GM12891 (cell line): ENCODE results near the gene PIGU.
"Not testable (repeated sequence)": the region's sequence is repeated elsewhere in the genome, so short reads cannot be mapped to it uniquely, and the experiment has no call there.

Experiments
- DNase-seq: peaks from one replicate; pipeline ENCODE4 v3.0.0; 2011; ENCODE audit warnings: low spot score; ENCODE audit not compliant: insufficient read length
- FAIRE-seq: peaks from 2 replicates; lab custom pipeline; 2011; peaks lifted over from hg19 to GRCh38; lab: Jason Lieb, UNC
- PAX5 ChIP-seq: IDR thresholded peaks from 2 replicates; pipeline ENCODE4 v1.6.1; 2011; ENCODE audit warnings: low read length, moderate library complexity, mild to moderate bottlenecking; ENCODE audit not compliant: insufficient read depth, severe bottlenecking
- POLR2A ChIP-seq: IDR thresholded peaks from 2 replicates; pipeline ENCODE4 v1.6.1; 2011; ENCODE audit warnings: low read depth, low read length, control low read depth
- POLR2AphosphoS5 ChIP-seq: IDR thresholded peaks from 2 replicates; pipeline ENCODE4 v1.6.1; 2011; ENCODE audit warnings: low read depth, low read length, control low read depth
- POU2F2 ChIP-seq: IDR thresholded peaks from 2 replicates; pipeline ENCODE4 v1.6.1; 2011; ENCODE audit warnings: low read depth, mild to moderate bottlenecking, control low read depth, low read length, moderate library complexity
- SPI1 ChIP-seq: IDR thresholded peaks from 2 replicates; pipeline ENCODE4 v1.6.1; 2011; ENCODE audit warnings: low read depth, low read length, control low read depth
- TAF1 ChIP-seq: IDR thresholded peaks from 2 replicates; pipeline ENCODE4 v1.6.1; 2011; ENCODE audit warnings: low read depth, low read length, control low read depth

The PIGU gene

GRCh38 chr20:34516247-34517113 lies 160.4 kb downstream of the PIGU start, which contains the start of gene DYNLRB1:
DYNLRB1 (plus strand) TSS chr20:34516422; CDS start chr20:34516459, 37 bp downstream.
- DNase-seq (peak; percentile 73), FAIRE-seq (peak; percentile 92)
- TF ChIP-seq POLR2A (0 out of 2 replicates have a peak, but pooled peaks have one; percentile 27), TAF1 (no peak), POLR2AphosphoS5 (0 out of 2 replicates have a peak, but pooled peaks have one; percentile 35)

- DNase-seq (peak; percentile 48), FAIRE-seq (peak; percentile 88)
- TF ChIP-seq SPI1 (no peak), TAF1 (no peak; the same call in none of the 2 replicates), PAX5 (no peak), POU2F2 (peak; percentile 40; the same call in 1 of the 2 replicates), POLR2A (peak; percentile 71), POLR2AphosphoS5 (no peak)
Measured at GRCh38 chr20:34515484-34516246, 161.2 kb downstream of the PIGU start.

GRCh38 chr20:34514897-34515483 lies 161.9 kb downstream of the PIGU start:
- no peak for DNase-seq
- FAIRE-seq, result no peak
- TF ChIP-seq PAX5, result no peak
- no peak for TF ChIP-seq POLR2A
- TF ChIP-seq POLR2AphosphoS5, result no peak
- no peak for TF ChIP-seq POU2F2
- TF ChIP-seq SPI1, result no peak

GRCh38 chr20:34514034-34514433 lies 162.9 kb downstream of the PIGU start:
- FAIRE-seq, DNase-seq: not testable (repeated sequence)

- FAIRE-seq (no peak), DNase-seq (no peak)
- TF ChIP-seq POLR2AphosphoS5 (no peak), POU2F2 (no peak), SPI1 (no peak), PAX5 (no peak), POLR2A (no peak), TAF1 (no peak)
Measured at GRCh38 chr20:34512955-34513419, 163.9 kb downstream of the PIGU start.

- DNase-seq (no peak), FAIRE-seq (no peak)
- TF ChIP-seq TAF1 (no peak), POU2F2 (no peak)
Measured at GRCh38 chr20:34512266-34512954, 164.5 kb downstream of the PIGU start.

- no peak for TF ChIP-seq POLR2AphosphoS5
- no peak for DNase-seq
- no peak for FAIRE-seq
Measured at GRCh38 chr20:34511891-34512265, 165.0 kb downstream of the PIGU start.

GRCh38 chr20:34510575-34510974 lies 166.3 kb downstream of the PIGU start:
- TF ChIP-seq POLR2A (no peak), SPI1 (no peak), POU2F2 (no peak), TAF1 (no peak), PAX5 (no peak), POLR2AphosphoS5 (no peak)
- DNase-seq (no peak), FAIRE-seq (no peak)
